Thyroid gland (tissue), 4 donors: ENCODE measurements around the gene SLC17A9. TPM values are rescaled to one million over a fixed set of nuclear protein-coding genes. Genes with fewer than 3 reads are reported as not detected.

Experiments
- DNase-seq, 2 donors: peaks; one replicate each; pipeline ENCODE4 v3.0.0-alpha.2; 2019
- H3K27ac ChIP-seq, 3 donors: fragments of 200-600 bp; sonication (generic); 1 replicate in 2 of 3; 2 replicates in 1 of 3; pipeline ENCODE4 v1.5.1; 2016 to 2019; ENCODE audit warnings: mild to moderate bottlenecking in 1 of 3, moderate library complexity in 1 of 3
- H3K27me3 ChIP-seq: fragments of 200-600 bp; sonication (generic); one replicate; pipeline ENCODE4 v1.5.1; 2019
- H3K36me3 ChIP-seq, 2 donors: fragments of 200-600 bp; sonication (generic); one replicate each; pipeline ENCODE4 v1.5.1; 2016 to 2019
- H3K4me1 ChIP-seq, 2 donors: fragments of 200-600 bp; sonication (generic); one replicate each; pipeline ENCODE4 v1.5.1; 2017 to 2019
- H3K4me3 ChIP-seq, 3 donors: fragments of 200-600 bp; sonication (generic); replicated peaks in 1 of 3; 1 replicate in 2 of 3; 2 replicates in 1 of 3; pipeline ENCODE4 v1.5.1; 2016; ENCODE audit warnings: mild to moderate bottlenecking in 1 of 3
- H3K9me3 ChIP-seq: fragments of 200-600 bp; sonication (generic); one replicate; pipeline ENCODE4 v1.5.1; 2017
- POLR2A ChIP-seq, 2 donors: fragments of 450-650 bp; IDR thresholded peaks; one replicate each; pipeline ENCODE4 v1.6.1; 2017; ENCODE audit warnings: antibody characterized with exemption in 2 of 2, mild to moderate bottlenecking in 2 of 2, moderate library complexity in 1 of 2
- WGBS, 2 donors: methylation state at CpG; one replicate each; pipeline ENCODE4 v1.1.5; 2017; 5-methylcytosine and 5-hydroxymethylcytosine counted together
- intact Hi-C: fragments of 100-400 bp; cut with DNase I; formaldehyde crosslinking; loops from one replicate; pipeline ENCODE4 v1.15.1; 2023
- total RNA-seq, 4 donors: library from RNA; depleted of rRNA; stranded (reverse); fragments of >200 nt; gene quantifications; one replicate each; pipeline ENCODE4 v1.2.3, GENCODE V29; 2016
- TF ChIP-seq, protein P1 (sequence below), 6 experiments: fragments of 200-600 bp in 3 of 6; fragments of 450-650 bp in 3 of 6; sonication (generic) in 3 of 6; IDR thresholded peaks; one replicate each; pipeline ENCODE4 v1.5.1; 2016 to 2019; ENCODE audit warnings: antibody characterized with exemption in 6 of 6, mild to moderate bottlenecking in 2 of 6, inconsistent platforms in 1 of 6, moderate library complexity in 1 of 6

Gene SLC17A9
- total RNA-seq, 4 donors from 2014 or later = 0.68 to 1.6 (median 1.00) TPM

DNA sequence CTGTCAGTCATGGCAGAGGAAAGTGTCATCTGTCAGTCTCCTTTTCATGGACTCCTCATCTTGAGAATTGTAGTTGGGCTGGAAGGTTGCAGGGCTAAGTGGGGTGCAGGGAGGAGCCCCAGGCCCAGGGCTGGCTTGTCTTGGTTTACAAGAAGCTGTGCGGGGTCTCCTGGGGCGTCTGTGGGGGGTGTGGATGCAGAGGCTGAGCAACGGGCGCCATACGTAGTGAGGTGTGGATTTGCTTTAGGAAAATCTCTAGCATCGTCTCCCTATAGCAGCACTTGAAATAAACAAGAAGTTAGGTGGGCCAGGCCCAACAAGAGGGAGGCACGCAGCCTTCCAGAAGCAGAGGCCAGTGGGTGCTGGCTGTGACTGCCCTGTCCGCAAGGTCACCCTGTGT, 1.8 kb upstream of the SLC17A9 start:
- 94 to 97% methylated on average over 8 of the region's 8 CpGs for WGBS, 2 donors
- TF ChIP-seq, protein P1, sequence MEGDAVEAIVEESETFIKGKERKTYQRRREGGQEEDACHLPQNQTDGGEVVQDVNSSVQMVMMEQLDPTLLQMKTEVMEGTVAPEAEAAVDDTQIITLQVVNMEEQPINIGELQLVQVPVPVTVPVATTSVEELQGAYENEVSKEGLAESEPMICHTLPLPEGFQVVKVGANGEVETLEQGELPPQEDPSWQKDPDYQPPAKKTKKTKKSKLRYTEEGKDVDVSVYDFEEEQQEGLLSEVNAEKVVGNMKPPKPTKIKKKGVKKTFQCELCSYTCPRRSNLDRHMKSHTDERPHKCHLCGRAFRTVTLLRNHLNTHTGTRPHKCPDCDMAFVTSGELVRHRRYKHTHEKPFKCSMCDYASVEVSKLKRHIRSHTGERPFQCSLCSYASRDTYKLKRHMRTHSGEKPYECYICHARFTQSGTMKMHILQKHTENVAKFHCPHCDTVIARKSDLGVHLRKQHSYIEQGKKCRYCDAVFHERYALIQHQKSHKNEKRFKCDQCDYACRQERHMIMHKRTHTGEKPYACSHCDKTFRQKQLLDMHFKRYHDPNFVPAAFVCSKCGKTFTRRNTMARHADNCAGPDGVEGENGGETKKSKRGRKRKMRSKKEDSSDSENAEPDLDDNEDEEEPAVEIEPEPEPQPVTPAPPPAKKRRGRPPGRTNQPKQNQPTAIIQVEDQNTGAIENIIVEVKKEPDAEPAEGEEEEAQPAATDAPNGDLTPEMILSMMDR (IDR thresholded peaks at IDR 0.05) = no peak
- no peak for TF ChIP-seq POLR2A (IDR thresholded peaks at IDR 0.05)
- Histone ChIP-seq H3K27ac (no peak overlapping the region), H3K9me3 (no peaks in the 10 kb centered on the region), H3K4me1 (peaks cover 27 to 35% of the 10 kb centered on the region in 2 donors), H3K36me3 (peaks cover 19 to 27% of the 10 kb centered on the region in 2 donors), H3K4me3 (no peak overlapping the region), H3K27me3 (no peaks in the 10 kb centered on the region)
- DNase-seq = no peak
- intact Hi-C loops = no loop called here

- TF ChIP-seq, protein P1 (IDR thresholded peaks at IDR 0.05) = no peak
- no peak for TF ChIP-seq POLR2A (IDR thresholded peaks at IDR 0.05)
Measured at GRCh38 chr20:62951143-62951895, 1.2 kb upstream of the SLC17A9 start.

GRCh38 chr20:62951896-62952372, 575 bp upstream of the SLC17A9 start:
- Histone ChIP-seq H3K9me3 (no peaks in the 10 kb centered on the region), H3K36me3 (peaks cover 7 to 15% of the 10 kb centered on the region in 2 donors), H3K4me3 (no peak overlapping the region), H3K4me1 (peaks cover 27 to 38% of the 10 kb centered on the region in 2 donors), H3K27me3 (no peaks in the 10 kb centered on the region), H3K27ac (no peak overlapping the region)
- no peak for DNase-seq
- no peak for TF ChIP-seq POLR2A (IDR thresholded peaks at IDR 0.05)
- TF ChIP-seq, protein P1 (IDR thresholded peaks at IDR 0.05) = no peak
- 85 to 89% methylated on average over 8 of the region's 8 CpGs for WGBS, 2 donors
- intact Hi-C loops = no loop called here

More at GRCh38 chr20:62951143-62951895, 1.2 kb upstream of the SLC17A9 start:
- H3K4me1 ChIP-seq = peaks cover 27 to 38% of the 10 kb centered on the region in 2 donors
- H3K4me3 ChIP-seq = no peak overlapping the region
- no peak overlapping the region for H3K27ac ChIP-seq
- H3K27me3 ChIP-seq = no peaks in the 10 kb centered on the region
- no peaks in the 10 kb centered on the region for H3K9me3 ChIP-seq
- H3K36me3 ChIP-seq = peaks cover 13 to 21% of the 10 kb centered on the region in 2 donors
- no peak for DNase-seq
- 89 to 92% methylated on average over 11 of the region's 11 CpGs for WGBS, 2 donors
- intact Hi-C loops = no loop called here

DNA sequence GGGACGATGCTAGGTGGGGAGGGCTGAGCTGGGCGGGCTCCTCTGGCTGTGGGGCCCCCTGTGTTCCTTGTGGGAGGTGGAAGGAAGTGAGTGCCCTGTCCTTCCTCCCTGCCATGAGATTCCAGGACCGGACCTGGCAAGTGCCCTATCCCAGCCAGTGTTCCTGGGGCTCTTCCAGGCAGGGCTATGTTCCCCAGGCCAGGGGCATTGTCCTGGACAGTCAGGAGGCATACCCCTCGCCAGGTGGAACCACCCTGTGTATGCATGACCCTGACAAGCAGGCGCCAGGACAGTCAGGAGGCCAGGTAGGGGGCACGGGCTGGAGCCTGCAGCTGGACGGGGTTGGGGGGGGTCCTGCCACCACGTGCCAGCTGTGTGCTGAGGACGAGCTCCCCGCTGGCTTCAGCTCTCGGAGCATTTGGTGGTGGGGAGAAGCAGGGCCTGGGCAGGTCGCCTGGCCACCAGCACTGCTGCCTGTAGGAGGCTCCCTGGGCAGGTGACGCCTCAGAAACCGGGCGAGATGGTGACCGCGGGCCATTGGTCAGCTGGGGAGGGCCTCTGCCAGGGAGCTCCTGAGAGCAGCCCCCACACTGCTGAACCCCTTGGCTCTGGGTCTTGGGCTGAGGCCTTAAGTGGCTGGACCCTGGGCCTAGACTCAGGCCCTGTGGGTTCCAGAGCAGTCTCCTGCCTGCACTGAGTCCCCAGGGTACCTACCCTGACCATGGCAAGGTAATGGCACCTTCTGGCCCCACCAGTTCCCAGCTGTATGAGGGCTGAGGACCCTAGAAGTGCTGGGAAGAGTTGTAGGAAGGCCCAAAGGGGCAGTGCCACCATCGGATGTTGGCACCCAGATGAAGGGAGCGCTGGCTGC, 694 bp downstream of the SLC17A9 start:
- Histone ChIP-seq H3K4me1 (peaks cover 27 to 38% of the 10 kb centered on the region in 2 donors), H3K36me3 (peaks cover 4 to 5% of the 10 kb centered on the region in 2 donors), H3K4me3 (no peak overlapping the region), H3K27me3 (no peaks in the 10 kb centered on the region), H3K27ac (peak overlapping the region; percentile 44 to 73 (median 63)), H3K9me3 (no peaks in the 10 kb centered on the region)
- no peak for TF ChIP-seq POLR2A (IDR thresholded peaks at IDR 0.05)
- TF ChIP-seq, protein P1 (IDR thresholded peaks at IDR 0.05) = no peak
- intact Hi-C loops = no loop called here
- WGBS, 2 donors = 42 to 70% methylated on average over 2 to 14 of the region's 19 CpGs
- no peak for DNase-seq
